Caco-2 (cell line): ENCODE data around the gene OVOL3. TPM values are rescaled to one million over a fixed set of nuclear protein-coding genes. Genes with fewer than 3 reads are reported as not detected.

Experiments
- BruUV-seq: library from RNA; stranded (reverse); fragments of 400-500 nt; replicated peaks from 2 replicates; lab custom pipeline; 2021; lab: Mats Ljungman, UMichigan
- CTCF ChIA-PET: fragments of 300-600 bp; sonication (Branson Sonifier 250); formaldehyde crosslinking; loops from one replicate; lab custom pipeline; 2022; ENCODE audit warnings: antibody characterized with exemption; lab: Charles Lee
- POLR2A ChIA-PET: fragments of 300-600 bp; sonication (Branson Sonifier 250); formaldehyde crosslinking; loops from one replicate; lab custom pipeline; 2022; ENCODE audit warnings: antibody characterized with exemption; lab: Charles Lee
- DNase-seq, 2 experiments: peaks; one replicate each; pipeline versions ENCODE4 v3.0.0 to v3.0.0-alpha.2; 2020 to 2022
- H3K27me3 ChIP-seq: replicated peaks from 2 replicates; pipeline ENCODE4 v1.6.0; 2011; ENCODE audit warnings: low read length; ENCODE audit not compliant: control insufficient read depth, insufficient read depth
- H3K36me3 ChIP-seq: 2 replicates; pipeline ENCODE4 v1.5.1; 2011; ENCODE audit warnings: low read length; ENCODE audit not compliant: control insufficient read depth, insufficient read depth
- H3K4me1 ChIP-seq: fragments of 250-450 bp; sonication (Bioruptor Pico); 2 replicates; pipeline ENCODE4 v1.5.1; 2020; ENCODE audit warnings: mild to moderate bottlenecking
- H3K4me3 ChIP-seq: 2 replicates; pipeline ENCODE4 v1.5.1; 2011; ENCODE audit warnings: low read depth, mild to moderate bottlenecking, control low read depth, low read length
- H3K9me3 ChIP-seq: fragments of 250-450 bp; sonication (Bioruptor Pico); 2 replicates; pipeline ENCODE4 v1.5.1; 2020; ENCODE audit warnings: mild to moderate bottlenecking, moderate library complexity
- H3K27ac Mint-ChIP-seq: one replicate; pipeline ENCODE4 v1.8.0; 2022; ENCODE audit warnings: mixed read lengths; ENCODE audit not compliant: unreplicated experiment
- H3K27me3 Mint-ChIP-seq: one replicate; pipeline ENCODE4 v1.8.0; 2022; ENCODE audit warnings: mixed read lengths; ENCODE audit not compliant: insufficient read depth, unreplicated experiment
- H3K36me3 Mint-ChIP-seq: one replicate; pipeline ENCODE4 v1.8.0; 2022; ENCODE audit warnings: mild to moderate bottlenecking, mixed read lengths; ENCODE audit not compliant: insufficient read depth, unreplicated experiment
- H3K4me1 Mint-ChIP-seq: one replicate; pipeline ENCODE4 v1.8.0; 2022; ENCODE audit warnings: low read depth, mixed read lengths; ENCODE audit not compliant: unreplicated experiment
- H3K4me3 Mint-ChIP-seq: one replicate; pipeline ENCODE4 v1.8.0; 2022; ENCODE audit warnings: mild to moderate bottlenecking, moderate library complexity, mixed read lengths; ENCODE audit not compliant: unreplicated experiment
- H3K9me3 Mint-ChIP-seq: one replicate; pipeline ENCODE4 v1.8.0; 2022; ENCODE audit warnings: mixed read lengths; ENCODE audit not compliant: unreplicated experiment
- intact Hi-C: fragments of 100-400 bp; cut with micrococcal nuclease; formaldehyde crosslinking; loops from one replicate; pipeline ENCODE4 v1.10.0; 2022; ENCODE audit not compliant: unreplicated experiment
- total RNA-seq: library from RNA; stranded (reverse); gene quantifications from 2 replicates; pipeline ENCODE4 v1.2.3, GENCODE V29; 2022
- TF ChIP-seq, protein P1 (sequence below), 2 experiments: fragments of 200-600 bp in 1 of 2; IDR thresholded peaks; 1 replicate in 1 of 2; 2 replicates in 1 of 2; pipeline versions ENCODE4 v1.5.1 to v1.8.0; 2011 to 2022; ENCODE audit warnings: antibody characterized with exemption in 1 of 2, control low read depth in 1 of 2, inconsistent platforms in 1 of 2, low read depth in 1 of 2, low read length in 1 of 2, mild to moderate bottlenecking in 1 of 2, moderate library complexity in 1 of 2; ENCODE audit not compliant: insufficient read depth in 1 of 2, severe bottlenecking in 1 of 2, unreplicated experiment in 1 of 2

Gene OVOL3
- total RNA-seq, 1 experiment from 2014 or later, result not detected

DNA sequence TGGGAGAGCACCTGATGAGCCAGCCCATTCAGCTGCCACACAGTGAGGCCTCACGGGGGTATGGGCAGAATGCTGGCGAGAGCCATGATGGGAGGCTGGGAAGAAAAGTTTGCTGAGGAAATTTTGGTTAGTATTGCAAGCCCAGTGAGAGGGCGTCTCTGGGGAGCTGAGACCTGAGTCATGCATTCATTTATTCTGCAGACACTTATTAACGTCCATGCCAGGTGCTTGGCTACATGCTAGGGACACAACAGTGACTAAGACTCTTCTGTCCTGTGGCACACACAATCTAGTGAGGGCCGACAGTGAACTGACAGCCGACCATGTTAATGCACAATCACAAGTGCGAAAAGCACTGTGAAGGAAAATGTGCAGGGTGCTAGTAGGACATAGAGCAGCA, 29.0 kb upstream of the OVOL3 start:
- H3K27ac Mint-ChIP-seq, result no peak overlapping the region
- Histone ChIP-seq H3K27me3 (no peaks in the 10 kb centered on the region), H3K4me3 (no peak overlapping the region), H3K4me1 (no peaks in the 10 kb centered on the region), H3K9me3 (no peaks in the 10 kb centered on the region), H3K36me3 (no peaks in the 10 kb centered on the region; the same call in none of the 2 replicates)
- ChIA-PET CTCF (no interaction called here), POLR2A (interaction anchor here (0.6 kb wide), 1 partner anchor 46 kb away, joined by 4 read pairs; no protein-coding TSS in a partner anchor)
- DNase-seq, result no peak
- H3K4me1 Mint-ChIP-seq, result no peaks in the 10 kb centered on the region
- intact Hi-C loops, result no loop called here
- H3K27me3 Mint-ChIP-seq, result no peaks in the 10 kb centered on the region
- TF ChIP-seq, protein P1, sequence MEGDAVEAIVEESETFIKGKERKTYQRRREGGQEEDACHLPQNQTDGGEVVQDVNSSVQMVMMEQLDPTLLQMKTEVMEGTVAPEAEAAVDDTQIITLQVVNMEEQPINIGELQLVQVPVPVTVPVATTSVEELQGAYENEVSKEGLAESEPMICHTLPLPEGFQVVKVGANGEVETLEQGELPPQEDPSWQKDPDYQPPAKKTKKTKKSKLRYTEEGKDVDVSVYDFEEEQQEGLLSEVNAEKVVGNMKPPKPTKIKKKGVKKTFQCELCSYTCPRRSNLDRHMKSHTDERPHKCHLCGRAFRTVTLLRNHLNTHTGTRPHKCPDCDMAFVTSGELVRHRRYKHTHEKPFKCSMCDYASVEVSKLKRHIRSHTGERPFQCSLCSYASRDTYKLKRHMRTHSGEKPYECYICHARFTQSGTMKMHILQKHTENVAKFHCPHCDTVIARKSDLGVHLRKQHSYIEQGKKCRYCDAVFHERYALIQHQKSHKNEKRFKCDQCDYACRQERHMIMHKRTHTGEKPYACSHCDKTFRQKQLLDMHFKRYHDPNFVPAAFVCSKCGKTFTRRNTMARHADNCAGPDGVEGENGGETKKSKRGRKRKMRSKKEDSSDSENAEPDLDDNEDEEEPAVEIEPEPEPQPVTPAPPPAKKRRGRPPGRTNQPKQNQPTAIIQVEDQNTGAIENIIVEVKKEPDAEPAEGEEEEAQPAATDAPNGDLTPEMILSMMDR (IDR thresholded peaks at IDR 0.05; ENCODE audit: insufficient read depth in 1 of 2, low read depth in 1 of 2, low read length in 1 of 2, severe bottlenecking in 1 of 2, unreplicated experiment in 1 of 2), result no peak
- peaks cover 59% of the 10 kb centered on the region for H3K36me3 Mint-ChIP-seq
- no peak overlapping the region for H3K4me3 Mint-ChIP-seq
- H3K9me3 Mint-ChIP-seq, result no peaks in the 10 kb centered on the region
- no TSS peak for BruUV-seq

DNA sequence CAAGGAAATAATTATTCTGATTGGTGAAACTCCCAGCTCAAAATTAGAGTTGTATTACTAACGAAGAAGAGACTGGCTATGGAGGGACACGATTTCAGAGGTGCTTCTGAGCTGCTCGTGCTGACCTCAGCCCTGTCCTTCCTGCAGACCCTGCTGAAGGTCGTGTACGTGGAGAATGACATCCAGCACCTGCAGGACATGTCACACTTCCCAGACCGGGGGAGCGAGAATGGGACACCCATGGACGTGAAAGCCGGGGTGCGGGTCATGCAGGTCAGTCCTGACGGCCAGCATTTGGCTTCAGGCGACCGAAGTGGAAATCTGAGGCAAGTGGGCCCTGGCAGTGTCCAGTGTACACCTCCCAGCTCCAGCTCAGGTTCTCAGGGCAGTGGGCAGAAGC, 28.0 kb upstream of the OVOL3 start:
- H3K36me3 Mint-ChIP-seq, result peaks cover 60% of the 10 kb centered on the region
- H3K27me3 Mint-ChIP-seq, result no peaks in the 10 kb centered on the region
- intact Hi-C loops, result no loop called here
- Histone ChIP-seq H3K36me3 (no peaks in the 10 kb centered on the region; the same call in none of the 2 replicates), H3K4me1 (no peaks in the 10 kb centered on the region), H3K9me3 (no peaks in the 10 kb centered on the region), H3K27me3 (no peaks in the 10 kb centered on the region), H3K4me3 (no peak overlapping the region)
- no peak overlapping the region for H3K4me3 Mint-ChIP-seq
- H3K9me3 Mint-ChIP-seq, result no peaks in the 10 kb centered on the region
- no peak overlapping the region for H3K27ac Mint-ChIP-seq
- ChIA-PET CTCF (no interaction called here), POLR2A (no interaction called here)
- DNase-seq, result no peak
- TF ChIP-seq, protein P1 (IDR thresholded peaks at IDR 0.05; ENCODE audit: insufficient read depth in 1 of 2, low read depth in 1 of 2, low read length in 1 of 2, severe bottlenecking in 1 of 2, unreplicated experiment in 1 of 2), result no peak
- BruUV-seq, result no TSS peak
- no peaks in the 10 kb centered on the region for H3K4me1 Mint-ChIP-seq

DNA sequence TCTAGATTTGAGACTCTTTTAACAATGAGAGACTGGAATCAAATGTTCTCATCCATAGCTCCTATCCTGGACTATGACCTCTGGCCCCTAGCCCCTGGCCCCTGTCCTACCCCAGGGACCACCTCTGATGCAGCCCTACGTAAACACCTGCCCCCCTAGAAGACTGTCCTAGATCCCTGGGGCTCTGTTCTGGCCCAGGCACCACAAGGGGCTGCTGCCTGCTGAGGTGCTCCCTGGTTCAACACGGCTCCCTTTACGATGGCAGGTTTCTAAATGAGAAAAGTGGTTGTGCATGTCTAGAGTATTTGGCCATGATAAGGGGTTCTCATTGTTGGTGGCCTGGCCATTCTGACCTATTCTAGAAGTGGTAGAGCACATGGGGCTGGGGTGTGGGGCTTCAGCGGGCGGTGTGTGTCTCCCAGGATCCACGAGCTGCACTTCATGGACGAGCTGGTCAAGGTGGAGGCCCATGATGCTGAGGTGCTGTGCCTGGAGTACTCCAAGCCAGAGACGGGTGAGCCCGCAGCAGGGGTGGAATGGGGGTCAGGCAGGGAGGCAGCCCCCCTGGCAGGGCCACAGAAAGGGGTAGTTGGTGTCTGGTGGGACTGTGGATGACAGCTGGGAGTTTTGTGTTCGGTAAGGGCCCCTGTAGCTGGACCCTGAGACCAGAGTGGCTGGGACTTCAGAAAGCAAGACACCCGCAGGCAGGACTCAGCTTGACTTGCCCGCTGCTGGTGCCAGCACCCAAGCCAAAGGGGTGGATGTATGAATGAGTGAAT, 26.5 kb upstream of the OVOL3 start:
- Mint-ChIP-seq H3K27me3 (no peaks in the 10 kb centered on the region), H3K27ac (no peak overlapping the region), H3K4me3 (no peak overlapping the region), H3K4me1 (no peaks in the 10 kb centered on the region), H3K36me3 (peaks cover 66% of the 10 kb centered on the region), H3K9me3 (no peaks in the 10 kb centered on the region)
- ChIA-PET POLR2A (interaction anchor here (0.5 kb wide), 1 partner anchor 46 kb away, joined by 5 read pairs; no protein-coding TSS in a partner anchor), CTCF (interaction anchor here (0.5 to 0.8 kb wide), 2 partner anchors 115 to 153 kb away, joined by 3 read pairs; no protein-coding TSS in a partner anchor)
- intact Hi-C loops, result no loop called here
- Histone ChIP-seq H3K36me3 (peaks cover 1% of the 10 kb centered on the region), H3K9me3 (no peaks in the 10 kb centered on the region), H3K27me3 (no peaks in the 10 kb centered on the region), H3K4me3 (no peak overlapping the region), H3K4me1 (no peaks in the 10 kb centered on the region)
- no peak for DNase-seq
- no TSS peak for BruUV-seq
- TF ChIP-seq, protein P1 (IDR thresholded peaks at IDR 0.05; ENCODE audit: insufficient read depth in 1 of 2, low read depth in 1 of 2, low read length in 1 of 2, severe bottlenecking in 1 of 2, unreplicated experiment in 1 of 2), result no peak
